GM19240 (cell line): ENCODE measurements around the gene UPB1.
"Not testable (repeated sequence)": the region's sequence is repeated elsewhere in the genome, so short reads cannot be mapped to it uniquely, and the experiment has no call there.

ENCODE experiments used
- DNase-seq: peaks from one replicate; pipeline ENCODE4 v3.0.0; 2011; ENCODE audit warnings: low spot score; ENCODE audit not compliant: insufficient read length

Gene UPB1

GRCh38 chr22:24529898-24530297 lies 34.8 kb downstream of the UPB1 start:
- DNase-seq = no peak

DNA sequence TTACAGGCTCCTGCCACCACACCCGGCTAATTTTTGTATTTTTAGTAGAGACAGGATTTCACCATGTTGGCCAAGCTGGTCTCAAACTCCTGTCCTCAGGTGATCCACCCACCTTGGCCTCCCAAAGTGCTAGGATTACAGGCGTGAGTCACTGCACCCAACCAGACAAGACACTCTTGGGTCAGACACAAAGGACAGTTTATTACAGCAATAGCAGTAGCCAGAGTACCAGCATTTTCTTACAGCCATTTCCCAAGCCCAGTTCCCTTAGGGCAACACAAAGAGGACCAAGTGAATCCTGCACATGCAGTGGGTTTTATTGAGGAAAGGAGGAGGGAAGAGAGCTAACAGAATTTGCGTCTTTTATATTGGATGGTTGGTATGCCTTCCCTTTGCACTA lies 35.8 kb downstream of the UPB1 start:
- not testable (repeated sequence) for DNase-seq

- DNase-seq = no peak
Measured at GRCh38 chr22:24532075-24532474, 36.9 kb downstream of the UPB1 start.

- DNase-seq = no peak
Measured at GRCh38 chr22:24535348-24535747, 40.2 kb downstream of the UPB1 start.

DNA sequence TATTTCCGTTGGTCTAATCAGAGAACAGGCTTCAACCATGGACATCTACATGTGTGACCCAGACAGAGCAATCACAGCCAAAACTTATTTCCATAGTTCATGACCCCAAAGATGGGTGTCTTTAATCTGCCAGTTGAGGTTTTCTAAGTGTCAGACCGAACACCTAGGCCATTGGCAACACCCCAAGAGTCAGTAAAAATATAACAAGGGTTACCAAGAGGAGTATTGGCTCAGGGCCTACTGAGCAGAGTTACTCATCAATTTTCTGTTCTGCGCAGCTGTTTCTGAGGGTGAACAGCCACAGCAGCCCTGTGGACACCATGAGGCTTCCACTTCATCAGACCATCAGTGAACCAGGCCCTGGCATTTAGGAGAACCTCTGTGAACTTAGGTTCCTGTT lies 41.0 kb downstream of the UPB1 start:
- no peak for DNase-seq

- no peak for DNase-seq
Measured at GRCh38 chr22:24540470-24540869, 45.3 kb downstream of the UPB1 start.

- no peak for DNase-seq
Measured at GRCh38 chr22:24541681-24542515, 46.8 kb downstream of the UPB1 start.

DNA sequence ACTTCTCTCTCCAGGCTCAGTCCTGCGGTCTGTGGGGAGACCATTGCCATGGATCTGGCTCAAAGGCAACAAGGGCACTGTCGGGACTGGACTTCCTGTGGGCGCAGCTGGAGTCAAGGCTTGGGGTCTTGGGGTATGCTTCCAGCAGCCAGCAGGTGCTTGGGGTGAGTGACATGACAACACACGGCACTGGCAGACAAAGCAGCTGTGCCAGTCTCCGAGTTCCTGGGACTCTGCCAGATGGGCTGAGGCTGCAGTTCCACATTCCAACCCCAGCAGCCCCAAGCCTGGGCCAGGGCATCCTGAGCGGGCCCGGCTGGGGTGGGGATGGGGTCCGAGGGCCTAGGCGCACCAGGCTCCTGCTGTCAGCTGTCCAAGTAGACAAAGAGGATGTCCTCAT lies 47.5 kb downstream of the UPB1 start:
- no peak for DNase-seq

GRCh38 chr22:24543185-24543601 lies 48.1 kb downstream of the UPB1 start:
- DNase-seq = no peak

GRCh38 chr22:24543679-24544243 lies 48.6 kb downstream of the UPB1 start:
- no peak for DNase-seq

DNA sequence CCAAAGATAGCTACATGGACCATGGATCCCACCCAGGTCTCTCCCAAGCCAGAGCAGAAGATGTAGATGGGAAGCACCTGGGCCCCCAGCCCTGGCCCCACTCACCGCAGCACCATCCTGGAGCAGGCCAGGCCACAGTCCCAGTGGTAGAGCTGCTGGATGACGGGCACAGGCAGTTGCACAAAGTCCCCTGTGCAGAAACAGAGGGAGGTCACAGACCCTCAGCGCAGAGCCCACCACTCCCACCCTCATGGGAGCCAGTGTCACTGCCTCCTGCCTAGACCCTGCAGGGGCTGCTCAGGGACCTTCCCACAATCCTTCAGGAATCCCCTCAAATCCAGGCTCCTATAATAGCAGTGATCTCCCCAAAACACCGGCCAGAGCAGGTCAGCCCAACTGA lies 53.7 kb downstream of the UPB1 start:
- DNase-seq = no peak

DNA sequence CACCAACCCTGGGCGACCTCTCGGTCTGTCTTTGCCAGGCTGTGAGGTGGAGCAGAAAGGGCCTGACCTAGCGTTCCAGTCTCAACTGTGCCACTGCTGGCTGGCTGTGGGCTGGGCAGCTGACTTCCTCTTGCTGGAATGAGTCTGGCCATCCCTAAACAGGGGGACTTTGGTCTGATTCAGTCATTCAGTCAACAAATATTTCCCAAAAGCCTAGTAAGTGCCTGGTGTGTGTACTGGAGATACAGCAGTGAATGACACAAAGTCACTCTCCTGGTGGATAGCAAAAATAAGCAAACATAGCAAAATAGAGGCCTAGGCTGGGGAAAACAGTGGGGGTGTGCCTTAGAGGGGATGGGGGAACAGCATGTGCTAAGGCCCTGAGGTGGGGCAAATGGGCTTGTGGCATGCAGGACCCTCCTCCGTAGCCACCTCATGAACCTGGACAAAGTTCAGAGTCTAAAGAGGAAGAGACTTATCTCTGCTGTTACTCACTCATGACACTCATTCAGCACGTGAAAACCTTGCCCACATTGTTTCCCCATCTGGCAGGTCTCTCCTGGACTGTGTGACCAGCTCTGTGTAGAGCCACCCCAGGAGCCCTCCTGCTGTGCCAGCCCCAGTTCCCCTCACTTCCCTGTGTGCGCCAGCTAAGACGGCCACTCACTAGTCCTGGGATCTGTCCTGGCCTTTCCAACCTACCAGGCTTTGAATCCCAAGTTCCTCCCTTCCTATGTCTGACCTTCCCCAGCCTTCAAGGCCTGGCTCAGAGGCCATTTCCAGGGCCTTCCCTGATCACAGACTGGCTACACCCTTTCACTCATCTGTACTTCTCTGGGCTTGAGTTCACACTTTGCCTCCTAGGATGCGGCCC lies 55.1 kb downstream of the UPB1 start:
- no peak for DNase-seq

- no peak for DNase-seq
Measured at GRCh38 chr22:24550902-24551435, 55.8 kb downstream of the UPB1 start.

- not testable (repeated sequence) for DNase-seq
Measured at GRCh38 chr22:24552503-24553286, 57.6 kb downstream of the UPB1 start.

DNA sequence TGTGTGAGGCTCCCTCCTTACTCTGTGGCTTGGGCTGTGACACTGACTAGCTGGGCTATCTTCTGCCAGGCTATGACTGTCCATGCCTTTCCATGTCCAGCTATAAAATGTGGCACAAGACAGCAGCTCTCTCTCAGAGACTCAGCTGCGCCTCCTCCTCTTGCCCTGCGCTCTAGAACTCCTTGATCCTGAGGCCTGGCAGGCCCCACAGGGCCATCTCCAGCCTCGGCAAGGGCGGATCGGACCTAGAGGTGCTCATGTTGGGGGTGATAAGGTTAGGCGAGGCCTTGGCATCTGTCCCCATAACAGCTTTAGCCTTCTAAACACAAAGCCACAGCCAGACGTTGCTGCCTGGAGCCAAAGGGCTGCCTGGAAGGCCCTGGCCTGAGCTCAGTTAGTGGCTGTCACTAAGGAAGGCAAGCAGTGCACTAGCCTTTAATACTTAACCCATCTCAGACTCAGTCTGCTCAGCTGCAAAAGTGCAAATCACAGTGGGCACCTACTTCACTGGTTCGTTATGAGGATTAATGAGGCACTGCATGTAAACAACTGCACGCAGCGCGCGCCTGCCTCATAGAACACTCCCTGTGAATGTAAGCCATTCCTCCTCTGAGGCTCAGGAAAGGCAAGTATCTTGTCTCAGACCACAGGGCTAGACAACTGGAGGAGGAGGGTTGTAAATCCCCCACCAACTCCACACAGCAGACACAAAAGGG lies 58.6 kb downstream of the UPB1 start:
- DNase-seq = no peak

GRCh38 chr22:24554313-24555164 lies 59.4 kb downstream of the UPB1 start, which contains the start of gene GUCD1:
Gene GUCD1 (minus strand): TSS chr22:24555138. CDS start chr22:24554991, 147 bp downstream.
- DNase-seq = peak; percentile 21

DNA sequence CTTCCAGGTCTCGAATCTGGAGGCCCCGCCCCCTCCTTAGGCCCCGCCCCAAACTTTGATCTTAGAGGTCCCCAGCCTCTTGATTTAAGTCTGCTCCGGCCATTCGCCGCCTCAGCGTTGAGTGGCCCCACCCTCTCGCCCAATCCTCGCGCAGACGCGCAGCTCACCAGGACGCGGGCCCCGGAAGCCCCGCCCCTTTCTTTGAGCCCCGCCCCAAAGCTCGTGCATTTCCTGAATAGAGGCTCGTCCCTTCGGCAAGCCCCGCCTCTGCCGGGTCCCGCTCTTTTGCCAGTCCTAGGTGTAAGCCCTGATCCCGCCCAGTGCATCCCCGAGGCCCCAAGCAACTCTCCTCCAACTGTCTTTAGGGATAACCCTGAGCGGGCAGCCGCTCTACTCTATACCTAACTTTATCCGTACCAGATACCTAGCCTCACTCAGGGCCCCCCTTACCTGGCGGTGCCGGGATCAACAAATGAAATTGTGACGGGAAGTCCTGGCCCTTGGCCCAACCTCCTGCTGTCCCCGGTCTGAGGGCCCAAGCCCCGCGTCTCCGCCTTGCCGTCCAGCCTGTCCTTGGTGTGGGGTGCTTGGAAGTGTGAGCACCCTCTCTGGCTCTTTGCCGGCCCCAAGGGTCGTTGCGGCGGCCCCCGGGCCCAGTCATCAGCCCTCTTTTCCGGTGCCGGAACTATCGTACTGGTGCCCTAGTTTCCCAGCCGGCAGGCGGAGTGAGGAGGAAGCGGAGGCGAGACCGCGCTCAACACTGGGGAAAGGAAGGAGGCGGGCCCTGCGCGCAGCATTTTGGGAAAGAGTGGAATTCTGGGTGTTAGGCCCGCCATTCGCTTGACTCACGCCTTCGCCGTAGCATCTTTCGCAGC lies 60.3 kb downstream of the UPB1 start, which contains the start of gene SNRPD3:
Gene SNRPD3, plus strand, starts transcription at position 835 of the 875 bp plus-strand sequence. CDS start 1,676 bp downstream, outside the sequence.
- DNase-seq = peak; percentile 94

DNA sequence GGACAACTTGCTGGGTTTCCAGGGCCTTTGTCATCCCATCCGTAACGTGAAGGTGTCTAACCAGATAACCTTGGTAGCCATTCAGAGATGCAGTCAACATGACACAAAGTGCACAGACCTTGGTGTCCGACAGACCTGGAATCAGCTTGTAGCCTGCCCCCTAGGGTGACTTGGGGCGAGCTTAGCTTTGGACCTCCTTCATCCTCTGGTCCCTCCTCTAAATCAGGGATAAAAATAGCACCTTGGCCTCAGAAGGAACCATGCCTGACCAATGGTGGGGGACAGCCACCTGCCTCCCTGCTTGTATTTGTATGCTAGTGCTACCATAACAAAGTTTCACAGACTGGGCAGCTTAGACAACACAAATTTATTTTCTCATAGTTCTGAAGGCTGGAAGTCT lies 64.3 kb downstream of the UPB1 start:
- no peak for DNase-seq
